ENCODE measurements around the gene PRUNE2.

PRUNE2 gene

GRCh38 chr9:76701441-76702039, 204.4 kb downstream of the PRUNE2 start:
- CTCF ChIA-PET = interaction anchor here (0.6 to 0.7 kb wide), 2 partner anchors 9 to 37 kb away, joined by 3 to 4 read pairs; no protein-coding TSS in a partner anchor
- TF ChIP-seq, protein P1, sequence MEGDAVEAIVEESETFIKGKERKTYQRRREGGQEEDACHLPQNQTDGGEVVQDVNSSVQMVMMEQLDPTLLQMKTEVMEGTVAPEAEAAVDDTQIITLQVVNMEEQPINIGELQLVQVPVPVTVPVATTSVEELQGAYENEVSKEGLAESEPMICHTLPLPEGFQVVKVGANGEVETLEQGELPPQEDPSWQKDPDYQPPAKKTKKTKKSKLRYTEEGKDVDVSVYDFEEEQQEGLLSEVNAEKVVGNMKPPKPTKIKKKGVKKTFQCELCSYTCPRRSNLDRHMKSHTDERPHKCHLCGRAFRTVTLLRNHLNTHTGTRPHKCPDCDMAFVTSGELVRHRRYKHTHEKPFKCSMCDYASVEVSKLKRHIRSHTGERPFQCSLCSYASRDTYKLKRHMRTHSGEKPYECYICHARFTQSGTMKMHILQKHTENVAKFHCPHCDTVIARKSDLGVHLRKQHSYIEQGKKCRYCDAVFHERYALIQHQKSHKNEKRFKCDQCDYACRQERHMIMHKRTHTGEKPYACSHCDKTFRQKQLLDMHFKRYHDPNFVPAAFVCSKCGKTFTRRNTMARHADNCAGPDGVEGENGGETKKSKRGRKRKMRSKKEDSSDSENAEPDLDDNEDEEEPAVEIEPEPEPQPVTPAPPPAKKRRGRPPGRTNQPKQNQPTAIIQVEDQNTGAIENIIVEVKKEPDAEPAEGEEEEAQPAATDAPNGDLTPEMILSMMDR (conservative IDR thresholded peaks at IDR 0.05; ENCODE audit: low read depth) = no peak
- POLR2A ChIA-PET (ENCODE audit: low non-redundant PET) = interaction anchor here (0.6 kb wide), 1 partner anchor 210 kb away, joined by 3 read pairs; no protein-coding TSS in a partner anchor
- no peak overlapping the region for H3K27ac ChIP-seq
- DNase-seq (ENCODE audit: low spot score) = no peak

GRCh38 chr9:76700916-76701315, 205.0 kb downstream of the PRUNE2 start:
- CTCF ChIA-PET = interaction anchor here (0.7 kb wide), 2 partner anchors 9 to 1559 kb away, joined by 3 to 4 read pairs; no protein-coding TSS in a partner anchor
- H3K27ac ChIP-seq = no peak overlapping the region
- TF ChIP-seq, protein P1 (conservative IDR thresholded peaks at IDR 0.05; ENCODE audit: low read depth) = no peak
- DNase-seq (ENCODE audit: low spot score) = no peak
- POLR2A ChIA-PET (ENCODE audit: low non-redundant PET) = no interaction called here

DNA sequence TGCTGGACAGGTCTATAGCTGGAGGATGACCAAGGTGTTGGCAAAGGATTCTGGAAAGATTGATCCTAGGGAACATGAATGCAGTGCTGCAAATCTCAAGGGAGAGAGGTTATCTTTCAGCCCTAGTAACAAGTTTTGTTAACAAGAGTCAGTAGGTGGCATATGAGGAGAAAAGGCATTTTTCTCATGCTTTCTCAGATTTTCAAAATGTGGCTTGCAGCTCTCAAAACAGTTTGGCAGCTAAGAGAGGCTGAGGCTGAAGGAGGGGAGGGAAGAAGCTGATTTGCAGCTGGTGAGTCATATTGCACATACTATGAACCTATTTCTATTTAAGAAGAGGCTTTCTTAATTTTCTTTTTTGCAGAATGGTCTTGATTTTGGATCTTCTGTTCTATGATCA, 205.9 kb downstream of the PRUNE2 start:
- H3K27ac ChIP-seq = no peak overlapping the region
- CTCF ChIA-PET = interaction anchor here (0.5 to 1.4 kb wide), 3 partner anchors 13 to 1560 kb away, joined by 3 to 8 read pairs (median 3); no protein-coding TSS in a partner anchor
- POLR2A ChIA-PET (ENCODE audit: low non-redundant PET) = no interaction called here
- TF ChIP-seq, protein P1 (conservative IDR thresholded peaks at IDR 0.05; ENCODE audit: low read depth) = no peak
- no peak for DNase-seq (ENCODE audit: low spot score)

DNA sequence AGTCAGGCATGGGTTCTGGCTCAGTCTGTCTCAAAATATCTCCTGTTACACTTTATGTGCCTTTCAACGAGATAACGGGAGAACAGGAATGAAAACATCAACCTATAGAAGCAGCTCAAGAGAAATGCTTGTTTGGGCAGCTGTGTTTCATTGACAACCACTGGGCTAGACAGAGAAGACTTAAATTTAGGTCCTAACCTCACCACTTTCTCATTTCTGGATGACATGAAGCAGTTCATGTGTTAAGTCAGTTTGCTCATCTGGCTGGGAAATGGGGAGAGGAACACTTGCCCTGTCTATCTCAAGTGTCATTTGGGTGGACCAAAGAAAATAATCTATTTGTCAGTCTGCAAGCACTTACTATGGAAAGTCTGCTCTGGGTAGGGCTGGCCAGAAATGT, 208.4 kb downstream of the PRUNE2 start:
- TF ChIP-seq, protein P1 (conservative IDR thresholded peaks at IDR 0.05; ENCODE audit: low read depth) = no peak
- CTCF ChIA-PET = no interaction called here
- no peak for DNase-seq (ENCODE audit: low spot score)
- POLR2A ChIA-PET (ENCODE audit: low non-redundant PET) = no interaction called here
- no peak overlapping the region for H3K27ac ChIP-seq

- POLR2A ChIA-PET (ENCODE audit: low non-redundant PET) = no interaction called here
- TF ChIP-seq, protein P1 (conservative IDR thresholded peaks at IDR 0.05; ENCODE audit: low read depth) = no peak
- no peak overlapping the region for H3K27ac ChIP-seq
- CTCF ChIA-PET = no interaction called here
- DNase-seq (ENCODE audit: low spot score) = no peak
Observed at GRCh38 chr9:76697081-76697480, 208.8 kb downstream of the PRUNE2 start.

- CTCF ChIA-PET = no interaction called here
- POLR2A ChIA-PET (ENCODE audit: low non-redundant PET) = no interaction called here
- no peak overlapping the region for H3K27ac ChIP-seq
- DNase-seq (ENCODE audit: low spot score) = no peak
- TF ChIP-seq, protein P1 (conservative IDR thresholded peaks at IDR 0.05; ENCODE audit: low read depth) = no peak
Observed at GRCh38 chr9:76693912-76694311, 212.0 kb downstream of the PRUNE2 start.
